K562 (cell line): Measurements from ENCODE around the gene POU2AF2.

Experiments used
- MTA3 ChIP-seq: fragments of 450-650 bp; formaldehyde crosslinking; IDR thresholded peaks from 2 replicates; pipeline ENCODE4 v1.6.1; 2017; ENCODE audit warnings: mild to moderate bottlenecking, borderline replicate concordance
- PHF8 ChIP-seq: fragments of 200-600 bp; sonication (generic); IDR thresholded peaks from 2 replicates; pipeline ENCODE4 v1.6.1; 2012; ENCODE audit warnings: mixed run types, mild to moderate bottlenecking, inconsistent platforms, low read length, moderate library complexity, borderline replicate concordance
- POLR2AphosphoS5 ChIP-seq: IDR thresholded peaks from 2 replicates; pipeline ENCODE4 v1.6.1; 2011; ENCODE audit warnings: mild to moderate bottlenecking, low read depth, low read length, moderate library complexity; ENCODE audit not compliant: control insufficient read depth, insufficient read depth
- TF ChIP-seq, protein P1 (sequence below), 2 experiments: fragments of 450-650 bp in 1 of 2; sonication (generic) in 1 of 2; formaldehyde crosslinking in 1 of 2; IDR thresholded peaks; 2 replicates each; pipeline versions ENCODE4 v1.7.1 to v1.9.0; 2016 to 2022; ENCODE audit warnings: inconsistent platforms in 1 of 2, mild to moderate bottlenecking in 1 of 2, missing genetic modification reagents in 1 of 2
- TF ChIP-seq, protein P2 (sequence below): IDR thresholded peaks from 2 replicates; pipeline ENCODE4 v1.6.1; 2016; ENCODE audit warnings: missing genetic modification characterization, missing compliant biosample characterization

DNA sequence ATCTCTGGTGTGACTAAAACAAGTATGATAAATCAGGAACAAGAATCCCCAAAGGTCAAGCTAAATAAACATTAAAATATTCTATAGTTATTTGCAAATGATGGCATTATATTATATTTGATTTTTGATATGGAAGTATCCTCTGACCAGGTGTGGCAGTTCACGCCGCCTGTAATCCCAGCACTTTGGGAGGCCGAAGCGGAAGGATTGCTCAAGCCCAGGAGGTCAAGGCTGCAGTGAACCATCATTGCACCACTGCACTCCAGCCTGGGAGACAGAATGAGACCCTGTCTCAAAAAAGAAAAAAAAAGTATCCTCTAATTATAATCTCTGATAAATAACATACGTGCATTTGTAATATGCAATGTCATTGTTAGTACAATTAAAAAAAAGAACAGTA, 46.2 kb downstream of the POU2AF2 start:
- TF ChIP-seq POLR2AphosphoS5 (no peak), PHF8 (no peak), MTA3 (no peak)
- TF ChIP-seq, protein P1, sequence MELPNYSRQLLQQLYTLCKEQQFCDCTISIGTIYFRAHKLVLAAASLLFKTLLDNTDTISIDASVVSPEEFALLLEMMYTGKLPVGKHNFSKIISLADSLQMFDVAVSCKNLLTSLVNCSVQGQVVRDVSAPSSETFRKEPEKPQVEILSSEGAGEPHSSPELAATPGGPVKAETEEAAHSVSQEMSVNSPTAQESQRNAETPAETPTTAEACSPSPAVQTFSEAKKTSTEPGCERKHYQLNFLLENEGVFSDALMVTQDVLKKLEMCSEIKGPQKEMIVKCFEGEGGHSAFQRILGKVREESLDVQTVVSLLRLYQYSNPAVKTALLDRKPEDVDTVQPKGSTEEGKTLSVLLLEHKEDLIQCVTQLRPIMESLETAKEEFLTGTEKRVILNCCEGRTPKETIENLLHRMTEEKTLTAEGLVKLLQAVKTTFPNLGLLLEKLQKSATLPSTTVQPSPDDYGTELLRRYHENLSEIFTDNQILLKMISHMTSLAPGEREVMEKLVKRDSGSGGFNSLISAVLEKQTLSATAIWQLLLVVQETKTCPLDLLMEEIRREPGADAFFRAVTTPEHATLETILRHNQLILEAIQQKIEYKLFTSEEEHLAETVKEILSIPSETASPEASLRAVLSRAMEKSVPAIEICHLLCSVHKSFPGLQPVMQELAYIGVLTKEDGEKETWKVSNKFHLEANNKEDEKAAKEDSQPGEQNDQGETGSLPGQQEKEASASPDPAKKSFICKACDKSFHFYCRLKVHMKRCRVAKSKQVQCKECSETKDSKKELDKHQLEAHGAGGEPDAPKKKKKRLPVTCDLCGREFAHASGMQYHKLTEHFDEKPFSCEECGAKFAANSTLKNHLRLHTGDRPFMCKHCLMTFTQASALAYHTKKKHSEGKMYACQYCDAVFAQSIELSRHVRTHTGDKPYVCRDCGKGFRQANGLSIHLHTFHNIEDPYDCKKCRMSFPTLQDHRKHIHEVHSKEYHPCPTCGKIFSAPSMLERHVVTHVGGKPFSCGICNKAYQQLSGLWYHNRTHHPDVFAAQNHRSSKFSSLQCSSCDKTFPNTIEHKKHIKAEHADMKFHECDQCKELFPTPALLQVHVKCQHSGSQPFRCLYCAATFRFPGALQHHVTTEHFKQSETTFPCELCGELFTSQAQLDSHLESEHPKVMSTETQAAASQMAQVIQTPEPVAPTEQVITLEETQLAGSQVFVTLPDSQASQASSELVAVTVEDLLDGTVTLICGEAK (IDR thresholded peaks at IDR 0.05) = no peak
- TF ChIP-seq, protein P1 (CRISPR knock-in tag; IDR thresholded peaks at IDR 0.05) = no peak
- TF ChIP-seq, protein P2, sequence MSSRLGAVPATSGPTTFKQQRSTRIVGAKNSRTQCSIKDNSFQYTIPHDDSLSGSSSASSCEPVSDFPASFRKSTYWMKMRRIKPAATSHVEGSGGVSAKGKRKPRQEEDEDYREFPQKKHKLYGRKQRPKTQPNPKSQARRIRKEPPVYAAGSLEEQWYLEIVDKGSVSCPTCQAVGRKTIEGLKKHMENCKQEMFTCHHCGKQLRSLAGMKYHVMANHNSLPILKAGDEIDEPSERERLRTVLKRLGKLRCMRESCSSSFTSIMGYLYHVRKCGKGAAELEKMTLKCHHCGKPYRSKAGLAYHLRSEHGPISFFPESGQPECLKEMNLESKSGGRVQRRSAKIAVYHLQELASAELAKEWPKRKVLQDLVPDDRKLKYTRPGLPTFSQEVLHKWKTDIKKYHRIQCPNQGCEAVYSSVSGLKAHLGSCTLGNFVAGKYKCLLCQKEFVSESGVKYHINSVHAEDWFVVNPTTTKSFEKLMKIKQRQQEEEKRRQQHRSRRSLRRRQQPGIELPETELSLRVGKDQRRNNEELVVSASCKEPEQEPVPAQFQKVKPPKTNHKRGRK (tag) = no peak
